Mesendoderm (in vitro differentiated cells): Measurements from ENCODE around the gene SEC16A.

Experiments
- DNase-seq: peaks from one replicate; pipeline ENCODE4 v3.0.0; 2013
- H2AK5ac ChIP-seq: 2 replicates; pipeline ENCODE4 v1.6.1; 2013; ENCODE audit warnings: low read length, inconsistent platforms
- H2BK120ac ChIP-seq: 2 replicates; pipeline ENCODE4 v1.6.1; 2013; ENCODE audit warnings: low read depth, mild to moderate bottlenecking, low read length, moderate library complexity, mixed read lengths
- H2BK15ac ChIP-seq: replicated peaks from 2 replicates; pipeline ENCODE4 v1.6.1; 2013; ENCODE audit warnings: low read depth, mild to moderate bottlenecking, moderate library complexity
- H2BK5ac ChIP-seq: 2 replicates; pipeline ENCODE4 v1.6.1; 2013; ENCODE audit warnings: low read length, inconsistent platforms
- H3K18ac ChIP-seq: 2 replicates; pipeline ENCODE4 v1.6.1; 2013; ENCODE audit warnings: mild to moderate bottlenecking, low read length, mixed read lengths
- H3K23ac ChIP-seq: one replicate; pipeline ENCODE4 v1.6.1; 2013; ENCODE audit warnings: low read length
- H3K27ac ChIP-seq: 2 replicates; pipeline ENCODE4 v1.5.1; 2013; ENCODE audit warnings: low read depth, mild to moderate bottlenecking, inconsistent platforms, low read length, moderate library complexity
- H3K27me3 ChIP-seq: 2 replicates; pipeline ENCODE4 v1.6.1; 2013; ENCODE audit warnings: low read length, control low read depth, mild to moderate bottlenecking, inconsistent platforms; ENCODE audit not compliant: insufficient read depth, poor library complexity
- H3K36me3 ChIP-seq: 2 replicates; pipeline ENCODE4 v1.6.1; 2013; ENCODE audit warnings: low read length, inconsistent platforms; ENCODE audit not compliant: control insufficient read depth, insufficient read depth
- H3K4ac ChIP-seq: one replicate; pipeline ENCODE4 v1.6.1; 2013; ENCODE audit warnings: low read depth, mild to moderate bottlenecking, low read length, moderate library complexity
- H3K4me1 ChIP-seq: 2 replicates; pipeline ENCODE4 v1.6.1; 2013; ENCODE audit warnings: low read depth, low read length, inconsistent platforms; ENCODE audit not compliant: control insufficient read depth
- H3K4me2 ChIP-seq: 2 replicates; pipeline ENCODE4 v1.6.1; 2013; ENCODE audit warnings: low read length
- H3K4me3 ChIP-seq: 2 replicates; pipeline ENCODE4 v1.5.1; 2013; ENCODE audit warnings: mild to moderate bottlenecking, low read length
- H3K56ac ChIP-seq: one replicate; pipeline ENCODE4 v1.6.1; 2013; ENCODE audit warnings: low read length
- H3K79me1 ChIP-seq: 2 replicates; pipeline ENCODE4 v1.6.1; 2013; ENCODE audit warnings: low read length, inconsistent platforms
- H3K79me2 ChIP-seq: 2 replicates; pipeline ENCODE4 v1.6.1; 2013; ENCODE audit warnings: mild to moderate bottlenecking, low read length; ENCODE audit not compliant: control insufficient read depth, insufficient read depth
- H3K9ac ChIP-seq: 2 replicates; pipeline ENCODE4 v1.6.1; 2013; ENCODE audit warnings: low read length, inconsistent platforms
- H4K5ac ChIP-seq: one replicate; pipeline ENCODE4 v1.6.1; 2013; ENCODE audit warnings: low read length
- H4K8ac ChIP-seq: one replicate; pipeline ENCODE4 v1.6.1; 2013; ENCODE audit warnings: low read depth, mild to moderate bottlenecking, control low read depth, low read length, moderate library complexity
- WGBS: extraction: QIAGEN DNeasy Blood & Tissue Kit; methylation state at CpG from one replicate; pipeline ENCODE4 v1.1.7; 2013; ENCODE audit warnings: low lambda C conversion rate, missing lambda C conversion rate; ENCODE audit not compliant: insufficient coverage; ENCODE audit errors: extremely low coverage; 5-methylcytosine and 5-hydroxymethylcytosine counted together

Gene SEC16A

GRCh38 chr9:136496801-136497620 is 14.2 kb upstream of the SEC16A start:
- no peak overlapping the region for H3K4me2 ChIP-seq
- H4K5ac ChIP-seq, result no peak overlapping the region
- no peak overlapping the region for H2BK5ac ChIP-seq
- no peak overlapping the region for H2BK15ac ChIP-seq
- H3K36me3 ChIP-seq, result peaks cover 12% of the 10 kb centered on the region
- H3K79me2 ChIP-seq, result no peaks in the 10 kb centered on the region
- no peak overlapping the region for H3K4ac ChIP-seq
- no peak overlapping the region for H2BK120ac ChIP-seq
- no peaks in the 10 kb centered on the region for H3K27me3 ChIP-seq
- no peak overlapping the region for H4K8ac ChIP-seq
- no peaks in the 10 kb centered on the region for H3K79me1 ChIP-seq
- H3K18ac ChIP-seq, result no peak overlapping the region
- DNase-seq, result no peak
- no peak overlapping the region for H3K9ac ChIP-seq
- H2AK5ac ChIP-seq, result no peak overlapping the region
- H3K4me1 ChIP-seq, result no peaks in the 10 kb centered on the region
- H3K23ac ChIP-seq, result no peak overlapping the region
- H3K27ac ChIP-seq, result no peak overlapping the region
- no peak overlapping the region for H3K4me3 ChIP-seq
- no peak overlapping the region for H3K56ac ChIP-seq
- no CpG with 5 or more reads among the region's 56 CpGs for WGBS

GRCh38 chr9:136496181-136496580 is 13.3 kb upstream of the SEC16A start:
- Histone ChIP-seq H3K27ac (no peak overlapping the region), H4K5ac (no peak overlapping the region), H3K27me3 (no peaks in the 10 kb centered on the region), H3K23ac (no peak overlapping the region), H2BK15ac (no peak overlapping the region), H3K36me3 (peaks cover 12% of the 10 kb centered on the region), H3K56ac (no peak overlapping the region), H3K79me1 (no peaks in the 10 kb centered on the region), H3K9ac (no peak overlapping the region), H4K8ac (no peak overlapping the region), H2AK5ac (no peak overlapping the region), H2BK120ac (no peak overlapping the region), H3K4ac (no peak overlapping the region), H3K4me1 (no peaks in the 10 kb centered on the region), H3K79me2 (no peaks in the 10 kb centered on the region), H2BK5ac (no peak overlapping the region), H3K18ac (no peak overlapping the region), H3K4me3 (no peak overlapping the region), H3K4me2 (no peak overlapping the region)
- WGBS, result no CpG with 5 or more reads among the region's 18 CpGs
- no peak for DNase-seq

DNA sequence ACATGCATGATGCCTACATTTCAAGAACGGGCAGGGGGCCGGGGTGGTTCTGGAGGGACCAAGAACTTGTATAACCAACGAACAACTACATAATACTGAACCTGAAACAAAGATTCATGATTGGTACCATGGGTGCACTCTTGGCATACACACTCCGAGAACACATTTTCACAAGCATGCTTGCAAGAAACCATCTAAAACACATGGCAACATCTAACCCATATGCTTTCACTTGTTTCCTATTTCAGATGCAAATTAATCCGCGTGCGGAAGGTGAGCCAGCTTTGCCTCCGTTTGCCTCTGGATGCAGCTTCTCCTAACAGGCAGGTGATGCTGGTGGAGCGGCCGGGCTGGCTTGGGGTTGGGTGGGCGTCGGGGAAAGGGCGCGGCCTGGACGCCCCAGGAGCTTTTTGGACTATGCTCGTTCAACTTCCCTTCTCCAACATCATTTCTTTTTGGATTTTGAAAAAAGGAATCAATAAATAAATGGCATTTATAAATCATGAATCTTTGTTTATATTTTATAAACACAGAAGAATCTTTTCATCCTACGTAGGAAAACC is 12.5 kb upstream of the SEC16A start:
- Histone ChIP-seq H3K27ac (no peak overlapping the region), H3K18ac (no peak overlapping the region), H3K23ac (no peak overlapping the region), H3K4me3 (no peak overlapping the region), H3K9ac (no peak overlapping the region), H3K36me3 (peaks cover 11% of the 10 kb centered on the region), H2BK5ac (no peak overlapping the region), H3K79me2 (no peaks in the 10 kb centered on the region), H3K79me1 (no peaks in the 10 kb centered on the region), H4K5ac (no peak overlapping the region), H4K8ac (no peak overlapping the region), H3K4me1 (no peaks in the 10 kb centered on the region), H2BK120ac (no peak overlapping the region), H3K56ac (no peak overlapping the region), H3K4me2 (no peak overlapping the region), H3K27me3 (no peaks in the 10 kb centered on the region), H2AK5ac (no peak overlapping the region), H2BK15ac (no peak overlapping the region), H3K4ac (no peak overlapping the region)
- DNase-seq, result no peak
- WGBS, result no CpG with 5 or more reads among the region's 17 CpGs

DNA sequence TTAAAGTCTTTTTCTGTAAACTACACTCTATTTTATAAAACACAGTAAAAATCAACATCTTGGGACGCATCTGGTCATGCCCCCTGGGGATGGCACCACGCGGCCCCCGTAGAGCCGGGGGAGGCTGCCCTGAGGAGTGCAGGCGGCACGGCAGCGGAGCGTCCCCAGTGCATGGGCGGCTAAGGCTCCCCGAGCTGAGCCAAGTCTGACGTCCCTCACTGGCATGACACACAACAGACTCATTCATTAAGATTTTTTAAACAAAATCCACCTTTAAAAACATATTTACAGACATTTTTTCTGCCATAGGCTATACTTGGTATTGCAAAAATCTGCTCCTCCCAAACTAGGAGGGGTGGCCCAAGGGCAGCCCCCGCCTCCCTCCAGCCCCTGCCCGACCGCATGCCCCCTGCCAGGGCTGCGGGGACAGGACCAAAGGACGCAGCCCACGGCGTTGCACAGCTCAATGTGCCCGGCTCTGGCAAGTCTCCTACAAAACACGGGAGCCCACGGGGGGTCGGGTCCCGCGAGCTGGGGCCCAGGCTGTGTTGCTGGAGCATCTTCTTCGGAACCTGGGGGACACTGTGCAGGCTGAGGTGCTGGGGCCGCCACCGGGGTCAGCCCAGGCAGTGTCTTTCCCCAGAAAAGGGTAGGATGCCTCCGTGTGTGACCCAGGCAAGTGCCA is 11.8 kb upstream of the SEC16A start:
- no peak overlapping the region for H3K4ac ChIP-seq

DNA sequence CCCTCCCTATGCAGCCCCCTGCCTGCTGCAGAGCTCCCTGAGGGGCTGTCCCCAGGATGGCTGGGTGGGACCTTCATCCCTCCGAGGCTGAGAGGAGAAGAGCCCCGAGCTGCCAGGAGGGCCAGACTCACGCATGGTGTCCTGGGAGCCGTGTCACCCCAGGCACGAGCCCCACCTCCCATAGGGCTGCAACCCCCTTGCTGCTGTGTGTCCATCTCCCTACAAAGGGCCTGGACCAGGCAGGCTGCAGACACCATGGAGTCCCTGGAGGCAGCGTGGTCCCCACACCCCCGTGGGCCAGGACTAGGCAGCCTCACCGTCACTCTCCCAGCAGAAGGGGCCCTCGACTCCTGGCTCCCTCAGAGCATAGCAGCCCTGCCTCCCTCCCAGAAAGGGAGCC is 11.2 kb upstream of the SEC16A start:
- no peaks in the 10 kb centered on the region for H3K79me2 ChIP-seq
- H3K79me1 ChIP-seq, result no peaks in the 10 kb centered on the region
- no peak overlapping the region for H4K5ac ChIP-seq
- H2BK5ac ChIP-seq, result no peak overlapping the region
- no peak overlapping the region for H2BK120ac ChIP-seq
- no peak overlapping the region for H3K4me2 ChIP-seq
- no peak overlapping the region for H3K4ac ChIP-seq
- no peak overlapping the region for H3K27ac ChIP-seq
- no peak overlapping the region for H3K18ac ChIP-seq
- H4K8ac ChIP-seq, result no peak overlapping the region
- no peak overlapping the region for H3K56ac ChIP-seq
- H3K36me3 ChIP-seq, result peaks cover 10% of the 10 kb centered on the region
- H2AK5ac ChIP-seq, result no peak overlapping the region
- H3K4me3 ChIP-seq, result no peak overlapping the region
- no CpG with 5 or more reads among the region's 9 CpGs for WGBS
- no peak for DNase-seq
- no peak overlapping the region for H3K23ac ChIP-seq
- H3K4me1 ChIP-seq, result no peaks in the 10 kb centered on the region
- no peak overlapping the region for H2BK15ac ChIP-seq
- no peak overlapping the region for H3K9ac ChIP-seq
- no peaks in the 10 kb centered on the region for H3K27me3 ChIP-seq

More for the DNA sequence above, 11.8 kb upstream of the SEC16A start:
- WGBS, result no CpG with 5 or more reads among the region's 29 CpGs
- Histone ChIP-seq H3K4me1 (no peaks in the 10 kb centered on the region), H2BK15ac (no peak overlapping the region), H3K23ac (no peak overlapping the region), H3K79me1 (no peaks in the 10 kb centered on the region), H3K4me2 (no peak overlapping the region), H3K9ac (no peak overlapping the region), H2BK5ac (no peak overlapping the region), H3K36me3 (peaks cover 10% of the 10 kb centered on the region), H3K27me3 (no peaks in the 10 kb centered on the region), H4K8ac (no peak overlapping the region), H2AK5ac (no peak overlapping the region), H3K18ac (no peak overlapping the region), H2BK120ac (no peak overlapping the region), H4K5ac (no peak overlapping the region), H3K56ac (no peak overlapping the region), H3K27ac (no peak overlapping the region), H3K4me3 (no peak overlapping the region), H3K79me2 (no peaks in the 10 kb centered on the region)
- DNase-seq, result no peak
